Measurements from ENCODE around the gene OR52E6.

DNA sequence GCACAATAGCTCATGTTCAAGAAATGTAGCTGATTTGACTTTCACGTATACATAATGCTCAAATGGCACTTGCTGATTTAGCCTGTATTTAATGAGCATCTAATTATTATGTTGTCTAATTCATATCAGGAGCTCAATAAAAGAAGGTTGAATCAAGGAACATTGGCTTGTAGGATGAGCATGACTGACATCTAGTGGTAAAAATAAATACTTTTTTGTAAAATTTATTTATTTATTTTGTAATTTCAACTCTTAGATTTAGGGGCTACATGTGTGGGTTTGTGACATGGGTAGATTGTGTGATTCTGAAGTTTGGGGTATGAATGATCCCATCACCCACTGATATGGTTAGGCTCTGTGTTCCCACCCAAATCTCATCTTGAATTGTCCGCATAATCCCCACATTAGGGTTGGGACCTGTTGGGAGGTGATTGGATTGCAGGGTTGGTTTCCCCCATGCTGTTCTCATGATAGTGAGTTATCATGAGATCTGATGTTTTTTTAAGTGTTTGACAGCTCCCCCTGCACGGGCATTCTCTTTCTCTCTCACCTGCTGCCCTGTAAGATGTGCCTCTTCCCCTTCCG, 49.6 kb upstream of the OR52E6 start:
- TF ChIP-seq, protein P1, sequence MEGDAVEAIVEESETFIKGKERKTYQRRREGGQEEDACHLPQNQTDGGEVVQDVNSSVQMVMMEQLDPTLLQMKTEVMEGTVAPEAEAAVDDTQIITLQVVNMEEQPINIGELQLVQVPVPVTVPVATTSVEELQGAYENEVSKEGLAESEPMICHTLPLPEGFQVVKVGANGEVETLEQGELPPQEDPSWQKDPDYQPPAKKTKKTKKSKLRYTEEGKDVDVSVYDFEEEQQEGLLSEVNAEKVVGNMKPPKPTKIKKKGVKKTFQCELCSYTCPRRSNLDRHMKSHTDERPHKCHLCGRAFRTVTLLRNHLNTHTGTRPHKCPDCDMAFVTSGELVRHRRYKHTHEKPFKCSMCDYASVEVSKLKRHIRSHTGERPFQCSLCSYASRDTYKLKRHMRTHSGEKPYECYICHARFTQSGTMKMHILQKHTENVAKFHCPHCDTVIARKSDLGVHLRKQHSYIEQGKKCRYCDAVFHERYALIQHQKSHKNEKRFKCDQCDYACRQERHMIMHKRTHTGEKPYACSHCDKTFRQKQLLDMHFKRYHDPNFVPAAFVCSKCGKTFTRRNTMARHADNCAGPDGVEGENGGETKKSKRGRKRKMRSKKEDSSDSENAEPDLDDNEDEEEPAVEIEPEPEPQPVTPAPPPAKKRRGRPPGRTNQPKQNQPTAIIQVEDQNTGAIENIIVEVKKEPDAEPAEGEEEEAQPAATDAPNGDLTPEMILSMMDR (IDR thresholded peaks at IDR 0.05): peak; percentile 77
- no peak for TF ChIP-seq ZFX (IDR thresholded peaks at IDR 0.05; ENCODE audit: borderline replicate concordance)

All from 22Rv1 (cell line).